HepG2 (cell line): Measurements from ENCODE around the gene GRIN3B. TPM values are rescaled to one million over a fixed set of nuclear protein-coding genes. Genes with fewer than 3 reads are reported as not detected.

Experiments
- CBFB ChIP-seq: sonication (generic); formaldehyde crosslinking; IDR thresholded peaks from 2 replicates; pipeline ENCODE4 v1.4.0; 2020; ENCODE audit warnings: missing genetic modification reagents
- DR1 ChIP-seq: sonication (generic); formaldehyde crosslinking; IDR thresholded peaks from 2 replicates; pipeline ENCODE4 v1.8.0; 2021; ENCODE audit warnings: mild to moderate bottlenecking, missing genetic modification reagents, inconsistent platforms
- FOXC1 ChIP-seq: sonication (generic); formaldehyde crosslinking; IDR thresholded peaks from 2 replicates; pipeline ENCODE4 v1.8.0; 2022; ENCODE audit warnings: mild to moderate bottlenecking, missing genetic modification reagents, borderline replicate concordance
- GABPA ChIP-seq, 2 experiments: IDR thresholded peaks; 2 replicates each; pipeline ENCODE4 v1.6.1; 2011 to 2016; ENCODE audit warnings: low read depth in 2 of 2, low read length in 1 of 2, missing biosample characterization in 1 of 2, missing genetic modification characterization in 1 of 2
- GATAD1 ChIP-seq: IDR thresholded peaks from 2 replicates; pipeline ENCODE4 v1.6.1; 2016; ENCODE audit warnings: missing genetic modification reagents, missing compliant biosample characterization
- HDAC2 ChIP-seq: sonication (generic); formaldehyde crosslinking; IDR thresholded peaks from 2 replicates; pipeline ENCODE4 v1.4.0; 2020; ENCODE audit warnings: missing genetic modification reagents
- PCBP1 ChIP-seq: fragments of 200-400 bp; formaldehyde crosslinking; IDR thresholded peaks from 2 replicates; pipeline ENCODE4 v1.6.1; 2017; ENCODE audit warnings: mild to moderate bottlenecking, low read depth, low read length, borderline replicate concordance
- RXRB ChIP-seq: IDR thresholded peaks from 2 replicates; pipeline ENCODE4 v1.6.1; 2016; ENCODE audit warnings: borderline replicate concordance, missing genetic modification reagents, missing compliant biosample characterization
- SAFB2 ChIP-seq: sonication (generic); formaldehyde crosslinking; IDR thresholded peaks from 2 replicates; pipeline ENCODE4 v1.5.1; 2020; ENCODE audit warnings: missing genetic modification reagents, low read depth, mild to moderate bottlenecking, borderline replicate concordance
- SIX1 ChIP-seq: sonication (generic); formaldehyde crosslinking; IDR thresholded peaks from 2 replicates; pipeline ENCODE4 v1.4.0; 2020; ENCODE audit warnings: missing genetic modification reagents, borderline replicate concordance
- SRSF9 ChIP-seq: fragments of 200-400 bp; formaldehyde crosslinking; IDR thresholded peaks from 2 replicates; pipeline ENCODE4 v1.6.1; 2018; ENCODE audit warnings: borderline replicate concordance, mild to moderate bottlenecking, low read depth, low read length; ENCODE audit not compliant: insufficient read depth, poor library complexity, severe bottlenecking
- ZBTB7A ChIP-seq: sonication (generic); formaldehyde crosslinking; IDR thresholded peaks from 2 replicates; pipeline ENCODE4 v1.8.0; 2022; ENCODE audit warnings: mild to moderate bottlenecking, missing genetic modification reagents
- ZMAT3 ChIP-seq: sonication (generic); formaldehyde crosslinking; conservative IDR thresholded peaks from 2 replicates; pipeline ENCODE4 v1.7.0; 2021; ENCODE audit warnings: missing genetic modification reagents
- ZNF33B ChIP-seq: sonication (generic); formaldehyde crosslinking; IDR thresholded peaks from 2 replicates; pipeline ENCODE4 v1.5.1; 2020; ENCODE audit warnings: mild to moderate bottlenecking, missing genetic modification reagents
- ZNF776 ChIP-seq: sonication (generic); formaldehyde crosslinking; IDR thresholded peaks from 2 replicates; pipeline ENCODE4 v1.4.0; 2020; ENCODE audit warnings: mild to moderate bottlenecking, missing genetic modification reagents
- ZNF790 ChIP-seq: sonication (generic); formaldehyde crosslinking; IDR thresholded peaks from 2 replicates; pipeline ENCODE4 v1.8.0; 2022; ENCODE audit warnings: missing genetic modification reagents, mild to moderate bottlenecking, borderline replicate concordance
- polyA plus RNA-seq, 8 experiments: library from polyadenylated mRNA; depleted of rRNA in 3 of 8; stranded (reverse) in 7 of 8; unstranded in 1 of 8; fragments of >200 nt; fragmentation: Illumina TruSeq in 4 of 8; extraction: Trizol in 4 of 8; gene quantifications; 2 replicates each; pipeline versions ENCODE4 v1.2.1 to v1.2.3, GENCODE V29; 2011 to 2016; ENCODE audit warnings: low read depth in 4 of 8, missing spikeins in 1 of 8, mixed read lengths in 1 of 8; ENCODE audit not compliant: insufficient read depth in 1 of 8
- total RNA-seq, 5 experiments: library from RNA; depleted of rRNA; stranded (reverse); fragments of >200 nt; fragmentation: Illumina TruSeq; extraction: Trizol; gene quantifications; 2 replicates each; pipeline ENCODE4 v1.2.3, GENCODE V29; 2016; ENCODE audit warnings: low read depth in 1 of 5
- TF ChIP-seq, protein P1 (sequence below): sonication (generic); formaldehyde crosslinking; IDR thresholded peaks from 2 replicates; pipeline ENCODE4 v1.9.0; 2022; ENCODE audit warnings: missing genetic modification reagents, mild to moderate bottlenecking, borderline replicate concordance
- TF ChIP-seq, protein P2 (sequence below): sonication (generic); formaldehyde crosslinking; conservative IDR thresholded peaks from 2 replicates; pipeline ENCODE4 v1.4.0; 2020; ENCODE audit warnings: missing genetic modification reagents
- TF ChIP-seq, protein P3 (sequence below): IDR thresholded peaks from 2 replicates; pipeline ENCODE4 v1.6.1; 2016; ENCODE audit warnings: missing genetic modification reagents, missing compliant biosample characterization
- TF ChIP-seq, protein P4 (sequence below): sonication (generic); formaldehyde crosslinking; IDR thresholded peaks from 2 replicates; pipeline ENCODE4 v1.5.1; 2020; ENCODE audit warnings: mild to moderate bottlenecking, missing genetic modification reagents, moderate library complexity

The GRIN3B gene
- total and polyA plus RNA-seq, 2 of the 13 experiments (the other 11 are each of a cell fraction or from before 2014, with no cell fraction given): 0.07 to 0.20 TPM

DNA sequence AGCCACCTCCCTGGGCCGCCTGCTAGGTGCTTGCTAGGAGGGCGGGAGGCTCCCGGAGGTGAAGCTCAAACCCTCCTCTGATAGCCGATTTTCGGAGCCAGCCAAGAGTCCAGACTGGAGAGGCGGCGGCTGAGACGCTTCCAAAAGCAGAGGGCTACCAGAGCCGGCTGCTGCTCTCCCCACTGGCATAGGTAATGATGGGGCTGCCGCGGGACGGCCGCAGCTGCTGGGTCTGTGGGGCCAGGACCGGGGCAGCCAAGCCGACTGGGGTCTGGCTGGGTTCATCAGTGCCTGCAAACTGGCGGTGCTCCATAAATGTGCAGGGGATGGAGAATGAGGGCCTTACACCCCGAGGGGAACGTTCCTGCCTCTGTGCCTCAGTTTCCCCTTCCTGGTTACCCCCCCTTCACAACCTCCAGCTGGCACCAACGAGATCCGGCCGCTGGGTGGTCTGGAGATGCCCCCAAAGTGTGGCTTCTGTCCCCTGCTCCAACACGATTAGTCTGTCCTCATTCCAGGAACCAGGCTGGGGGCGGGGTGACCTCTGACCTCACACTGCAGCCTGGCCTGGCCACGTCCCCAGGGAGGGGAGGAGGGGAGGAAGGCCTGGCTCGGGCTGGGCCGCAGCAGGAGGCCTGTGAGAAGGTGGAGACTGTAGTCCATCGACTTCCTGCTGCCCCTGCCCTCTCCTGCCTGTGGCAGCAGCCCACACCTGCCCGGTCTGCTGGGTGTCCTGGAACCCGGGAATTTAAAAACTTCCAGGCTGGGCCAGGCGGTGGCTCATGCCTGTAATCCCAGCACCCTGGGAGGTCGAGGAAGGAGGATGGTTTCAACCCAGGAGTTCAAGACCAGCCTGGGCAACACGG is 19.9 kb upstream of the GRIN3B start (continued):
- TF ChIP-seq, protein P1, sequence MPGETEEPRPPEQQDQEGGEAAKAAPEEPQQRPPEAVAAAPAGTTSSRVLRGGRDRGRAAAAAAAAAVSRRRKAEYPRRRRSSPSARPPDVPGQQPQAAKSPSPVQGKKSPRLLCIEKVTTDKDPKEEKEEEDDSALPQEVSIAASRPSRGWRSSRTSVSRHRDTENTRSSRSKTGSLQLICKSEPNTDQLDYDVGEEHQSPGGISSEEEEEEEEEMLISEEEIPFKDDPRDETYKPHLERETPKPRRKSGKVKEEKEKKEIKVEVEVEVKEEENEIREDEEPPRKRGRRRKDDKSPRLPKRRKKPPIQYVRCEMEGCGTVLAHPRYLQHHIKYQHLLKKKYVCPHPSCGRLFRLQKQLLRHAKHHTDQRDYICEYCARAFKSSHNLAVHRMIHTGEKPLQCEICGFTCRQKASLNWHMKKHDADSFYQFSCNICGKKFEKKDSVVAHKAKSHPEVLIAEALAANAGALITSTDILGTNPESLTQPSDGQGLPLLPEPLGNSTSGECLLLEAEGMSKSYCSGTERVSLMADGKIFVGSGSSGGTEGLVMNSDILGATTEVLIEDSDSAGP (CRISPR knock-in tag): peak; percentile 96
- TF ChIP-seq DR1 (CRISPR knock-in tag) (no peak), HDAC2 (peak; percentile 72; the same call in 1 of the 2 replicates), ZMAT3 (CRISPR knock-in tag) (0 out of 2 replicates have a peak, but pooled peaks have one; percentile 47), ZNF776 (no peak), SAFB2 (CRISPR knock-in tag) (peak; percentile 91; the same call in 1 of the 2 replicates), SRSF9 (no peak), SIX1 (CRISPR knock-in tag) (peak; percentile 48; the same call in 1 of the 2 replicates), ZBTB7A (CRISPR knock-in tag) (peak; percentile 95), PCBP1 (peak; percentile 86), RXRB (peak; percentile 89), ZNF33B (0 out of 2 replicates have a peak, but pooled peaks have one; percentile 45), CBFB (CRISPR knock-in tag) (peak; percentile 74; the same call in 1 of the 2 replicates), ZNF790 (CRISPR knock-in tag) (peak; percentile 57; the same call in 1 of the 2 replicates), GATAD1 (CRISPR knock-in tag) (peak; percentile 70), GABPA (IDR thresholded peaks at IDR 0.05; ENCODE audit: low read depth, low read length) (peak; percentile 20; the same call in 1 of the 2 replicates), GABPA (CRISPR knock-in tag; IDR thresholded peaks at IDR 0.05; ENCODE audit: low read depth) (peak; percentile 68), FOXC1 (CRISPR knock-in tag) (peak; percentile 81)
- TF ChIP-seq, protein P2, sequence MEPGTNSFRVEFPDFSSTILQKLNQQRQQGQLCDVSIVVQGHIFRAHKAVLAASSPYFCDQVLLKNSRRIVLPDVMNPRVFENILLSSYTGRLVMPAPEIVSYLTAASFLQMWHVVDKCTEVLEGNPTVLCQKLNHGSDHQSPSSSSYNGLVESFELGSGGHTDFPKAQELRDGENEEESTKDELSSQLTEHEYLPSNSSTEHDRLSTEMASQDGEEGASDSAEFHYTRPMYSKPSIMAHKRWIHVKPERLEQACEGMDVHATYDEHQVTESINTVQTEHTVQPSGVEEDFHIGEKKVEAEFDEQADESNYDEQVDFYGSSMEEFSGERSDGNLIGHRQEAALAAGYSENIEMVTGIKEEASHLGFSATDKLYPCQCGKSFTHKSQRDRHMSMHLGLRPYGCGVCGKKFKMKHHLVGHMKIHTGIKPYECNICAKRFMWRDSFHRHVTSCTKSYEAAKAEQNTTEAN (CRISPR knock-in tag): peak; percentile 63; the same call in 1 of the 2 replicates
- TF ChIP-seq, protein P3, sequence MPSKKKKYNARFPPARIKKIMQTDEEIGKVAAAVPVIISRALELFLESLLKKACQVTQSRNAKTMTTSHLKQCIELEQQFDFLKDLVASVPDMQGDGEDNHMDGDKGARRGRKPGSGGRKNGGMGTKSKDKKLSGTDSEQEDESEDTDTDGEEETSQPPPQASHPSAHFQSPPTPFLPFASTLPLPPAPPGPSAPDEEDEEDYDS (CRISPR knock-in tag): peak; percentile 67
- TF ChIP-seq, protein P4, sequence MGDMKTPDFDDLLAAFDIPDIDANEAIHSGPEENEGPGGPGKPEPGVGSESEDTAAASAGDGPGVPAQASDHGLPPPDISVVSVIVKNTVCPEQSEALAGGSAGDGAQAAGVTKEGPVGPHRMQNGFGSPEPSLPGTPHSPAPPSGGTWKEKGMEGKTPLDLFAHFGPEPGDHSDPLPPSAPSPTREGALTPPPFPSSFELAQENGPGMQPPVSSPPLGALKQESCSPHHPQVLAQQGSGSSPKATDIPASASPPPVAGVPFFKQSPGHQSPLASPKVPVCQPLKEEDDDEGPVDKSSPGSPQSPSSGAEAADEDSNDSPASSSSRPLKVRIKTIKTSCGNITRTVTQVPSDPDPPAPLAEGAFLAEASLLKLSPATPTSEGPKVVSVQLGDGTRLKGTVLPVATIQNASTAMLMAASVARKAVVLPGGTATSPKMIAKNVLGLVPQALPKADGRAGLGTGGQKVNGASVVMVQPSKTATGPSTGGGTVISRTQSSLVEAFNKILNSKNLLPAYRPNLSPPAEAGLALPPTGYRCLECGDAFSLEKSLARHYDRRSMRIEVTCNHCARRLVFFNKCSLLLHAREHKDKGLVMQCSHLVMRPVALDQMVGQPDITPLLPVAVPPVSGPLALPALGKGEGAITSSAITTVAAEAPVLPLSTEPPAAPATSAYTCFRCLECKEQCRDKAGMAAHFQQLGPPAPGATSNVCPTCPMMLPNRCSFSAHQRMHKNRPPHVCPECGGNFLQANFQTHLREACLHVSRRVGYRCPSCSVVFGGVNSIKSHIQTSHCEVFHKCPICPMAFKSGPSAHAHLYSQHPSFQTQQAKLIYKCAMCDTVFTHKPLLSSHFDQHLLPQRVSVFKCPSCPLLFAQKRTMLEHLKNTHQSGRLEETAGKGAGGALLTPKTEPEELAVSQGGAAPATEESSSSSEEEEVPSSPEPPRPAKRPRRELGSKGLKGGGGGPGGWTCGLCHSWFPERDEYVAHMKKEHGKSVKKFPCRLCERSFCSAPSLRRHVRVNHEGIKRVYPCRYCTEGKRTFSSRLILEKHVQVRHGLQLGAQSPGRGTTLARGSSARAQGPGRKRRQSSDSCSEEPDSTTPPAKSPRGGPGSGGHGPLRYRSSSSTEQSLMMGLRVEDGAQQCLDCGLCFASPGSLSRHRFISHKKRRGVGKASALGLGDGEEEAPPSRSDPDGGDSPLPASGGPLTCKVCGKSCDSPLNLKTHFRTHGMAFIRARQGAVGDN (CRISPR knock-in tag): peak; percentile 100
